22Rv1 (cell line): Measurements from ENCODE around the gene TMEM9.

Source experiments
- H3K27ac ChIP-seq: fragments of 450-650 bp; 2 replicates; pipeline ENCODE4 v1.5.1; 2017
- ZFX ChIP-seq: fragments of 450-650 bp; IDR thresholded peaks from 2 replicates; pipeline ENCODE4 v1.6.1; 2017; ENCODE audit warnings: antibody characterized with exemption, borderline replicate concordance
- TF ChIP-seq, protein P1 (sequence below): fragments of 450-650 bp; IDR thresholded peaks from 2 replicates; pipeline ENCODE4 v1.5.1; 2017; ENCODE audit warnings: mild to moderate bottlenecking

The TMEM9 gene

DNA sequence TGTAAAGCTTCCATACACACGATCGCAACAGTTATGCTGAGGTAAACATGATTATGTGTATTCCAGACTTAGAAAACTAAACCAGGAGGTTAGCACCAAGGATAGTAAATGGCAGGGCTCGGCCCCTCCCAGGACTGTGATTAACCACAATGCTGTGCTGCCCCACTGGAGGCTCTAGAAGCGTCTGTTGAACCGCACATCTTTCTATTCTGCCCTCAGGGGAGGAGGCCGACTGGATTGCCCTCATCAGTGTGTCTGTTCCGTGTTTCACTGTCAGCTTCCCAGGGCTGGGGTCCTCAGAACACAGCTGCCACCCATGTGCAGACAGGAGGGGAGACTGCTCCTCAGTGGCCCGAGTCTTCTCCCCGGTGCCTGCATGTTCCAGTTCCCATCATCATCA lies 14.5 kb downstream of the TMEM9 start:
- H3K27ac ChIP-seq = no peak overlapping the region
- TF ChIP-seq, protein P1, sequence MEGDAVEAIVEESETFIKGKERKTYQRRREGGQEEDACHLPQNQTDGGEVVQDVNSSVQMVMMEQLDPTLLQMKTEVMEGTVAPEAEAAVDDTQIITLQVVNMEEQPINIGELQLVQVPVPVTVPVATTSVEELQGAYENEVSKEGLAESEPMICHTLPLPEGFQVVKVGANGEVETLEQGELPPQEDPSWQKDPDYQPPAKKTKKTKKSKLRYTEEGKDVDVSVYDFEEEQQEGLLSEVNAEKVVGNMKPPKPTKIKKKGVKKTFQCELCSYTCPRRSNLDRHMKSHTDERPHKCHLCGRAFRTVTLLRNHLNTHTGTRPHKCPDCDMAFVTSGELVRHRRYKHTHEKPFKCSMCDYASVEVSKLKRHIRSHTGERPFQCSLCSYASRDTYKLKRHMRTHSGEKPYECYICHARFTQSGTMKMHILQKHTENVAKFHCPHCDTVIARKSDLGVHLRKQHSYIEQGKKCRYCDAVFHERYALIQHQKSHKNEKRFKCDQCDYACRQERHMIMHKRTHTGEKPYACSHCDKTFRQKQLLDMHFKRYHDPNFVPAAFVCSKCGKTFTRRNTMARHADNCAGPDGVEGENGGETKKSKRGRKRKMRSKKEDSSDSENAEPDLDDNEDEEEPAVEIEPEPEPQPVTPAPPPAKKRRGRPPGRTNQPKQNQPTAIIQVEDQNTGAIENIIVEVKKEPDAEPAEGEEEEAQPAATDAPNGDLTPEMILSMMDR = no peak
- TF ChIP-seq ZFX = no peak

DNA sequence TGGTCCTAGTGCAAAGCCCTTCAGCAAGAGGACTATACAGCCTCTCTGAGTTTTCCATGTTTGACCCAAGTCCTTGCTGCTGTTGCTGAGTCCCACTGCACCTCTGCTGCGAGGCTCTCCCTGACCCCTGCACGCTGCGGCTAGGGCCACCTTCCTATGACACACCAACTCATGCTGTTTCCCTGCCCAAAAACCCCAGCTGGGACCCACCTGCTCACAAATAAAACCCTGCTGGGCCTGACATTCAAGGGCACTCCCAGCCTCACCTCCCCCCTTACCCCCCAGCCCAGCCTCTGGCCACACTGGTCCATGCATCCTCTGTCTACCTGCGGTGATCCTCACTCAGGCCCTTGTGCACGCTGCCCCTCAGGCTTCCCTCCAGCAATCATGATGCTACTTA lies 15.0 kb downstream of the TMEM9 start:
- TF ChIP-seq, protein P1 = no peak
- TF ChIP-seq ZFX = no peak
- no peak overlapping the region for H3K27ac ChIP-seq

DNA sequence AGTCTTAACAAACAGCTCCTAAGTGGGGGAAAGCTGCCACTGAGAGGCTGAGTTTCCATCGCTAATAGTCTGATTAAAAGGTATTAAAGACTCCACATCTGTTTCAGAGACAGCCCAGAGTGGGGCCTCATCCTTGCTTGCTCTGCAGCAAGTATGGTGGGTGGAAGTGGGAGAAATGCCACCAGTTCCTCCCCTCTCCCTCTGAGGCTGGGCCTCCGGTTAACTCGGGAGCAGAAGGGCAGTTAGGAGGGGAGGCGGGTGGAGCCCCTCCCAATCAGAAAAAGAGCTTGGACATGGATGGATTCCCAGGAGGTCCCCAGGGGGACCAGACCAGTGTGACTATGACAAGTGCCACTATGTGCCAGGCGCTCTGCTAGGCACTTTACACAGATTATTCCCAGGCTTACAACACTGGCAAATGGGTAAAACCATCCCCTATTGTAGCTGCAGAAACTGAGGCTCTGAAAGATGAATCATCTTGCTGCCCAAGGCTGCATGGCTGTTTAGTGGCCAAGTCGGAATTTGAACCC lies 15.9 kb downstream of the TMEM9 start:
- TF ChIP-seq ZFX = no peak
- TF ChIP-seq, protein P1 = no peak
- H3K27ac ChIP-seq = no peak overlapping the region

DNA sequence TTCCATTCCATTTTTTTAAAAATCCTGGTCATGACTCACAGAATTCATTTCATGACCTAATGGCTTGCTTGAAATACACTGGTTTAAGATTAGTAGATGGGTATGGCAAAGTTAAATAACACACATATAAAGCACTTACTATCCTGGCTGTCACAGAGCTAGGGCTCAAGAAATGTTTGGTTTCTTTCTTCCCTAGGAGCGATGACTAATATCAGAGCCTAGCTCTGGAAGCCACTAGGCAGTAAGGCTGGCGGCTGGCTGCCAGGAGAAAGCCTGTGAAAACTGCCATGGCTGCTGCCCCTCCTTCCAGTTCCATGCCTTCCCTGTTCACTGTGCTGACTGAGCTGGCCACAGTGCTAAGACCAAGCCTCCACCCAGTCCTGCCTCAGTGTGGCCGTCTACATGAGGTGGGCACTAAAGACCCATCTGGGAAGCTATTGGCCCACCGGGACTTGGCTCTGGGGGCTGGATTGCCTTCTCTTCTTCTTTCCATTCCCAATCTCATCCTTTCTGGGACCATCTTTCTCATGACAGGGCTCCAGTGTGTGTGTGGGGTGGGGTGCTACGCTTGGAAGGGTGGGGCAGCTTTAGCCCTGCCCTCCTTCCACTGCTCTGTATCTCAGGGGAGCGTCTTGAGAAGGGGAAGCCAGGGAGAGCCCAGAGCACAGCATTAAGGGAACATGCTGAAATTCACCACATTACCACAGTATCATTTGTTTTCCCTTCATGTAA lies 16.5 kb downstream of the TMEM9 start:
- TF ChIP-seq, protein P1 = no peak
- TF ChIP-seq ZFX = no peak
- H3K27ac ChIP-seq = no peak overlapping the region

DNA sequence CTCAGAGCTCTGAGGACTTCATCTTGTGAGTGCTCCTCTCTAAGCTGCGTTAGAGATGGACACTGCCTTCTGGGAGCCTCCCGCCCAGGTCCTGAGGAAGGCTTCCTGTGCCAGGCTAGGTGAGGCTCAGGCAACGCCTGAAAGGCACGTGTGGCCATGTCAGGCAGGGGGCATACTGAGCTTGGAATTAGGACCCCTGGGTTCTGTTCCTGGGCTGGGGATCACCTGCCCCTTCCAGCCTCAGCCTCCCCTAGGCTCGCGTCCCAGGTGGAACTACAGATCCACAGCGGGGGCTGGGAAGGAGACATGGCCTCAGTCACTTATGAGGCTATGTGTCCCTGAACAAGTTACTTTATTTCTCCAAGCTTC lies 17.3 kb downstream of the TMEM9 start:
- TF ChIP-seq, protein P1 = no peak
- TF ChIP-seq ZFX = no peak
- H3K27ac ChIP-seq = no peak overlapping the region

DNA sequence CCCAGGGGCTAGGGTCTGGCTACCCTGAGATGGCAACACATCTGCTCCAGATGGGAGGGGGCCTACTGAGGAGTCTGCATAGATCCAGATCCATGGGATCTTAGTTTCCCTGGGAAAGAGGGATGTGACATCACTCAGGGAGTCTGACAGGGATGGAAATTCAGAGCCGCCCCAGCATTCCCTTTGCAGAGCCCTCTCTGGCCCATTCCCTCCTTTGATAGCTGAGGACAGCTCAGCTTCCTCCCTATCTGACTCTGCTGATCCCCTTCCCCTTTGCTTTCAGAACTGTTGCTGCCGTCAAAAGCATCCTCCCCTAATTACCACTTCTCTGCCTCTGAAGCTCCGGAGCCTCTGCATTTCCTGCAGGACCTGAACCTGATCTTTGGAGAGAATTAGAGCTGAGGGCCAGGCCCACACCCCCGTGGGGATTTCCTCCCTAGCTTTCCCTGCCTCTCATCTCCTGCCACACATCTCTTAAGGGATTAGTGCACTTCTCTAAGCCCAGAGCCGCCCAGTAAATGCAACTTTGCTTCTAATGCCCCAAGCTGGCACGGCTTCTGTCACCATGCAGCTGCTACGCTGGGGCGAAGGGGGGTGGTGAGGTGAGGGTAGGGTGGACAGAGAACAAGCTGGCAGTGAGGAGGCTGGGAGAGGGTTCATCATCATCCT lies 17.8 kb downstream of the TMEM9 start:
- TF ChIP-seq ZFX = no peak
- TF ChIP-seq, protein P1 = no peak
- H3K27ac ChIP-seq = no peak overlapping the region

DNA sequence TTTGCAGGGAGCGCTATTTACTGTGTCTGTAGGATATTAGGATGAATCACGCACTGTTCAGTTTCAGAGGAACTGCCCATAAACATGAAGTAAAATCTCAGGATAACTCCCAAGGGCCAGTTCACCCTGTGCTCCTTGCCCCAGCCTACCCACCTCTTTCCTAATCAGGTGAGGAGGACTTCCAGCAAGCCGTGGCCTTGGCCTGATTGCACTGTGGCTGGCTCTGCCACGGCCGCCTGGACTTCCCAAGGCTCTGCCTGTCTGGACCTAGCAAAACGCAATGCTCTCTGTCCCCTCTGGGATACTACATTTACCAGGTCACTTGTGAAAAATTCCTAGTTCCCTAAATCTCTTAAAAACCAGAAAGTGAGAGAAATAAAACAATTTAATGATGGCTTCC lies 19.9 kb downstream of the TMEM9 start:
- TF ChIP-seq, protein P1 = no peak
- TF ChIP-seq ZFX = no peak
- no peak overlapping the region for H3K27ac ChIP-seq
